NB4 (cell line): ENCODE data around the gene TMEM121.
"Not testable (repeated sequence)": the region's sequence is repeated elsewhere in the genome, so short reads cannot be mapped to it uniquely, and the experiment has no call there.

Experiments
- DNase-seq: peaks from one replicate; pipeline ENCODE4 v3.0.0; 2010; ENCODE audit warnings: low read depth
- H3K4me3 ChIP-seq: one replicate; pipeline ENCODE4 v1.5.1; 2011; ENCODE audit warnings: mild to moderate bottlenecking, low read depth, low read length, moderate library complexity
- MYC ChIP-seq: IDR thresholded peaks from 2 replicates; pipeline ENCODE4 v1.6.1; 2011; ENCODE audit warnings: low read depth, low read length
- POLR2A ChIP-seq: IDR thresholded peaks from 2 replicates; pipeline ENCODE4 v1.6.1; 2011; ENCODE audit warnings: mild to moderate bottlenecking; ENCODE audit not compliant: insufficient read length; ENCODE audit errors: extremely low read depth
- TF ChIP-seq, protein P1 (sequence below): IDR thresholded peaks from one replicate; pipeline ENCODE4 v1.5.1; 2012; ENCODE audit warnings: low read depth, low read length
- TF ChIP-seq, protein P2 (sequence below): IDR thresholded peaks from 2 replicates; pipeline ENCODE4 v1.6.1; 2011; ENCODE audit warnings: low read depth, low read length

Gene TMEM121

DNA sequence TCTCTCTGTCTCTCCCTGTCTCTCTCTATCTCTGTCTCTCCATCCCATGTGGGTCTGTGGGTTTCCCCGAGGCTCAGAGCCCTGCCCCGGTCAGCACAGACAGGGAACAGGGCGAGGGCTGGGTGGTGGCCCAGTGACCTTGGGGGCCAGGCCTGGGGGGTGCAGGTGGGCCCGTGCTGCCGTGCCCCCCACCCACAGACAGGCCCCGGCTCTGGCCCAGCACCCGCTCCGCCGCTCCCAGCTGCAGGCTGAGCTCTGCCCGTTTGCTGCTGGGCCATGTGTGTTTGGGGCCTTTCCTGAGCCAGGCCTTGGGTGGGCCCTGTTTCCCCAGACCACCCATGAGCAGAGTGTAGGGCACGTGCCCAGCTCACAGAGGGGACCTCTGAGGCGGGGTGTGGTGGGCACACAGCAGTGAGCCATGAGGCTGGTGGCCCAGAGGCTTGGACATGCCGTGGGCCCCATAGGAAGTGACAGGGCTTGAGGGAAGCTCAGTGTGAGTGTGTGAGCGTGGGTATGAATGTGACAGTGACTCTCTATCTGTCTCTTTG is 51.0 kb downstream of the TMEM121 start:
- no peak overlapping the region for H3K4me3 ChIP-seq
- DNase-seq: peak; percentile 18
- TF ChIP-seq, protein P1, sequence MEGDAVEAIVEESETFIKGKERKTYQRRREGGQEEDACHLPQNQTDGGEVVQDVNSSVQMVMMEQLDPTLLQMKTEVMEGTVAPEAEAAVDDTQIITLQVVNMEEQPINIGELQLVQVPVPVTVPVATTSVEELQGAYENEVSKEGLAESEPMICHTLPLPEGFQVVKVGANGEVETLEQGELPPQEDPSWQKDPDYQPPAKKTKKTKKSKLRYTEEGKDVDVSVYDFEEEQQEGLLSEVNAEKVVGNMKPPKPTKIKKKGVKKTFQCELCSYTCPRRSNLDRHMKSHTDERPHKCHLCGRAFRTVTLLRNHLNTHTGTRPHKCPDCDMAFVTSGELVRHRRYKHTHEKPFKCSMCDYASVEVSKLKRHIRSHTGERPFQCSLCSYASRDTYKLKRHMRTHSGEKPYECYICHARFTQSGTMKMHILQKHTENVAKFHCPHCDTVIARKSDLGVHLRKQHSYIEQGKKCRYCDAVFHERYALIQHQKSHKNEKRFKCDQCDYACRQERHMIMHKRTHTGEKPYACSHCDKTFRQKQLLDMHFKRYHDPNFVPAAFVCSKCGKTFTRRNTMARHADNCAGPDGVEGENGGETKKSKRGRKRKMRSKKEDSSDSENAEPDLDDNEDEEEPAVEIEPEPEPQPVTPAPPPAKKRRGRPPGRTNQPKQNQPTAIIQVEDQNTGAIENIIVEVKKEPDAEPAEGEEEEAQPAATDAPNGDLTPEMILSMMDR: no peak
- TF ChIP-seq POLR2A (no peak), MYC (no peak)
- TF ChIP-seq, protein P2, sequence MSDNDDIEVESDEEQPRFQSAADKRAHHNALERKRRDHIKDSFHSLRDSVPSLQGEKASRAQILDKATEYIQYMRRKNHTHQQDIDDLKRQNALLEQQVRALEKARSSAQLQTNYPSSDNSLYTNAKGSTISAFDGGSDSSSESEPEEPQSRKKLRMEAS: no peak

DNA sequence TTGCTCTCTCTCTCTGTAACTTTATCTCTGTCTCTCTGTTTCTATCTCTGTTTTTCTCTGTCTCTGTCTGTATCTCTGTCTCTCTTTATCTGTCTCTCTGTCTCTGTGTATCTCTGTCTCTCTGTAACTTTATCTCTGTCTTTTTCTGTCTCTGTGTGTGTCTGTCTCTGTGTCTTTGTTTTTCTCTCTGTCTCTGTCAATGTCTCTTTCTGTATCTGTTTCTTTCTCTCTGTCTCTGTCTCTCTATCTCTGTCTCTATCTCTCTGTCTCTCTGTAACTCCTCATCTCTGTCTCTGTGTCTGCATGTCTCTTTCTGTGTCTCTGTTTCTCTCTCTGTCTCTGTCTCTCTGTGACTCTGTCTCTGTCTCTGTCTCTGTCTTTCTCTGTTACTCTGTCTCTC is 51.7 kb downstream of the TMEM121 start:
- no peak overlapping the region for H3K4me3 ChIP-seq
- no peak for DNase-seq
- TF ChIP-seq, protein P1: no peak
- no peak for TF ChIP-seq POLR2A
- TF ChIP-seq, protein P2: no peak
- TF ChIP-seq MYC: no peak

DNA sequence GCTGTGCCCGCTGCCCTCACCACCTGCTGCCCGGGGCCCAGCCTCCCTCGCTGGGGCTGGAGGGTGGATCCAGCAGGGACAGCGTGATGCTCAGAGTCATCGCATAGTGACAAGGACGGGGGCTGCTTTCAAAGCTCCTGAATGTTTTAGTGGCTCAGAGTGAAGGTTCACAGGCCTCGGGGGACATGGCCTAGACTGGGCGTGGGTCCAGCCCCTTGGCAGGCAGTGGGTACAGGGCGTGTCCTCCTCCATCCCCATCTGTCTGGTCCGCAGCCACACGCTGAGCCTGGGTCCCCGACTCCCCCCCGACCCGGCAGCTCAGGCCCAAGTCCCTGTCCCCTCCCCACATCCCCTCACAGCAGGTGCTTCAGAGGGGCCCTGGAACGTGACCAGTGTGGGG is 52.8 kb downstream of the TMEM121 start:
- H3K4me3 ChIP-seq, DNase-seq: not testable (repeated sequence)
